ENCODE data around the gene SAP30BP. TPM values are rescaled to one million over a fixed set of nuclear protein-coding genes. Genes with fewer than 3 reads are reported as not detected.

SAP30BP gene
- total and polyA plus RNA-seq, 2 donors (not counting 1 experiment from before 2014, with no cell fraction given), result 143 to 148 TPM

GRCh38 chr17:75617675-75618074, 49.5 kb upstream of the SAP30BP start:
- Histone ChIP-seq H3K9ac (ENCODE audit: low read length) (no peak overlapping the region), H3K4me1 (ENCODE audit: control insufficient read depth in 2 of 2, insufficient read depth in 2 of 2, low read length in 2 of 2) (no peaks in the 10 kb centered on the region)

More at GRCh38 chr17:75617675-75618074, 49.5 kb upstream of the SAP30BP start:
- Histone ChIP-seq H3K4me2 (replicated peaks; ENCODE audit: low read depth, low read length, poor library complexity, severe bottlenecking) (no peak overlapping the region), H3K79me2 (ENCODE audit: control insufficient read depth, insufficient read depth, low read length) (no peaks in the 10 kb centered on the region), H3K4me3 (ENCODE audit: control extremely low read depth in 1 of 5, extremely low read depth in 1 of 5, insufficient read depth in 1 of 5, low read depth in 2 of 5, low read length in 4 of 5) (no peak overlapping the region), H3K9me3 (ENCODE audit: control extremely low read depth in 1 of 3, control insufficient read depth in 2 of 3, insufficient read depth in 1 of 3, low read length in 2 of 3) (no peaks in the 10 kb centered on the region), H4K20me1 (ENCODE audit: control insufficient read depth, insufficient read depth, low read length, poor library complexity, severe bottlenecking) (no peaks in the 10 kb centered on the region), H2AFZ (ENCODE audit: insufficient read depth, low read depth, low read length, poor library complexity, severe bottlenecking) (no peak overlapping the region), H3K27ac (ENCODE audit: low read length in 2 of 2) (no peak overlapping the region), H3K36me3 (replicated peaks in 1 of 2; ENCODE audit: control extremely low read depth in 1 of 2, control insufficient read depth in 1 of 2, extremely low read depth in 1 of 2, insufficient read depth in 2 of 2, low read length in 1 of 2) (peaks cover 0 to 78% of the 10 kb centered on the region in 2 experiments), H3K27me3 (replicated peaks in 1 of 4; ENCODE audit: control extremely low read depth in 1 of 4, control insufficient read depth in 3 of 4, insufficient read depth in 4 of 4, low read length in 3 of 4) (no peaks in the 10 kb centered on the region)
- ATAC-seq (ENCODE audit: low read depth), result no peak
- no peak for DNase-seq
- no peaks in the 10 kb centered on the region for H3K9me3 Mint-ChIP-seq (ENCODE audit: insufficient read depth)
- H3K27ac Mint-ChIP-seq, result no peak overlapping the region
- no peaks in the 10 kb centered on the region for H3K27me3 Mint-ChIP-seq
- H3K4me3 Mint-ChIP-seq, result no peak overlapping the region
- POLR2A ChIA-PET, result no interaction called here
- no peaks in the 10 kb centered on the region for H3K4me1 Mint-ChIP-seq
- CTCF ChIA-PET, result interaction anchor here (0.6 to 2.0 kb wide), 3 partner anchors 15 to 135 kb away, joined by 3 to 9 read pairs (median 4); partner anchors contain the start of gene SMIM5
- no peak for TF ChIP-seq EZH2 (IDR thresholded peaks at IDR 0.05; ENCODE audit: borderline replicate concordance, insufficient read depth, low read depth, low read length, poor library complexity, severe bottlenecking)
- TF ChIP-seq, protein P1, sequence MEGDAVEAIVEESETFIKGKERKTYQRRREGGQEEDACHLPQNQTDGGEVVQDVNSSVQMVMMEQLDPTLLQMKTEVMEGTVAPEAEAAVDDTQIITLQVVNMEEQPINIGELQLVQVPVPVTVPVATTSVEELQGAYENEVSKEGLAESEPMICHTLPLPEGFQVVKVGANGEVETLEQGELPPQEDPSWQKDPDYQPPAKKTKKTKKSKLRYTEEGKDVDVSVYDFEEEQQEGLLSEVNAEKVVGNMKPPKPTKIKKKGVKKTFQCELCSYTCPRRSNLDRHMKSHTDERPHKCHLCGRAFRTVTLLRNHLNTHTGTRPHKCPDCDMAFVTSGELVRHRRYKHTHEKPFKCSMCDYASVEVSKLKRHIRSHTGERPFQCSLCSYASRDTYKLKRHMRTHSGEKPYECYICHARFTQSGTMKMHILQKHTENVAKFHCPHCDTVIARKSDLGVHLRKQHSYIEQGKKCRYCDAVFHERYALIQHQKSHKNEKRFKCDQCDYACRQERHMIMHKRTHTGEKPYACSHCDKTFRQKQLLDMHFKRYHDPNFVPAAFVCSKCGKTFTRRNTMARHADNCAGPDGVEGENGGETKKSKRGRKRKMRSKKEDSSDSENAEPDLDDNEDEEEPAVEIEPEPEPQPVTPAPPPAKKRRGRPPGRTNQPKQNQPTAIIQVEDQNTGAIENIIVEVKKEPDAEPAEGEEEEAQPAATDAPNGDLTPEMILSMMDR (IDR thresholded peaks at IDR 0.05), result no peak
- WGBS (ENCODE audit: insufficient coverage), result 89% methylated on average over 11 of the region's 11 CpGs
- intact Hi-C loops (cut with micrococcal nuclease), result no loop called here
